Omental fat pad (tissue), 4 donors: ENCODE measurements around the gene CD86. TPM values are rescaled to one million over a fixed set of nuclear protein-coding genes. Genes with fewer than 3 reads are reported as not detected.

Experiments used
- ATAC-seq: fragments of 150-250 bp; one replicate; pipeline ENCODE4 v1.9.1; 2016; ENCODE audit warnings: mild to moderate bottlenecking, moderate library complexity; ENCODE audit not compliant: low FRiP score
- DNase-seq: peaks from one replicate; pipeline ENCODE4 v3.0.0-alpha.2; 2019; ENCODE audit warnings: low spot score
- CTCF ChIP-seq, 3 donors: fragments of 450-650 bp; IDR thresholded peaks; one replicate each; pipeline ENCODE4 v1.5.1; 2016 to 2017; ENCODE audit warnings: antibody characterized with exemption in 3 of 3, mild to moderate bottlenecking in 3 of 3, moderate library complexity in 2 of 3
- total RNA-seq, 4 donors: library from RNA; depleted of rRNA; stranded (reverse); fragments of >200 nt; gene quantifications; one replicate each; pipeline ENCODE4 v1.1.0, GENCODE V29; 2016

The CD86 gene
- total RNA-seq, 4 donors from 2014 or later = 10.7 to 21.6 (median 15.2) TPM

- TF ChIP-seq CTCF (IDR thresholded peaks at IDR 0.05) = no peak
- ATAC-seq (no peak), DNase-seq (no peak)
Measured at GRCh38 chr3:122013448-122013925, 41.7 kb upstream of the CD86 start.

- no peak for ATAC-seq
- TF ChIP-seq CTCF (IDR thresholded peaks at IDR 0.05) = no peak
- no peak for DNase-seq
Measured at GRCh38 chr3:122014741-122015140, 40.4 kb upstream of the CD86 start.

DNA sequence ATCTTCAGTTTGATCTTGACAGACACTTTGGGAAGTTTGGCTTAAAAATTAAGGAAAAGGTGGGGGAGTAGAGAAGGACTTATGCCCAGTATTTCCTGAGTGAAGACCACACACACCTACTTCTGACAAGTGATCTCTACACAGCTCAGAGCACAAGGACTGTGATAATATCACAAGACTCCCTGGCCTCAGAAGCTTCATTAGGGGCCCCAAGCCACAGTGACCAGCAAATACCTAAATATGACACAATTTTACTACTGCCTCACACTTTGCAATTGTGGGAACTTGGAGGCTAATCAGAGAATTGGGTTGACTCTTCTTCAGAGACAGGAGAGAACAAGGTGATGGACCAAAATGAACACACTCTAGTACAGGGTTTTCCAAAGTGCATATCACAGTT lies 35.7 kb upstream of the CD86 start:
- TF ChIP-seq CTCF (IDR thresholded peaks at IDR 0.05) = no peak
- DNase-seq (no peak), ATAC-seq (no peak)

GRCh38 chr3:122021037-122021436 lies 34.1 kb upstream of the CD86 start:
- DNase-seq (no peak), ATAC-seq (no peak)
- TF ChIP-seq CTCF (IDR thresholded peaks at IDR 0.05) = no peak

GRCh38 chr3:122021811-122022401 lies 33.3 kb upstream of the CD86 start, which contains the start of gene ILDR1:
TSS of gene ILDR1 (minus strand) at chr3:122022247. CDS start at chr3:122022077, 170 bp downstream.
- no peak for TF ChIP-seq CTCF (IDR thresholded peaks at IDR 0.05)
- no peak for ATAC-seq
- DNase-seq = no peak

GRCh38 chr3:122023335-122023910 lies 31.7 kb upstream of the CD86 start:
- no peak for TF ChIP-seq CTCF (IDR thresholded peaks at IDR 0.05)
- DNase-seq (no peak), ATAC-seq (no peak)

- no peak for DNase-seq
- no peak for ATAC-seq
- no peak for TF ChIP-seq CTCF (IDR thresholded peaks at IDR 0.05)
Measured at GRCh38 chr3:122024800-122025199, 30.4 kb upstream of the CD86 start.
